HG03565 (cell line): ENCODE results near the gene MRPL20.

ENCODE experiments used
- ATAC-seq: cut with Tn5 transposase; IDR thresholded peaks from one replicate; pipeline ENCODE4 v1.9.1; 2021; ENCODE audit warnings: mild to moderate bottlenecking, moderate library complexity; ENCODE audit not compliant: unreplicated experiment

The MRPL20 gene

GRCh38 chr1:1366699-1367066 is 40.4 kb downstream of the MRPL20 start:
- ATAC-seq = no peak

GRCh38 chr1:1365875-1366698 is 41.0 kb downstream of the MRPL20 start:
- no peak for ATAC-seq

GRCh38 chr1:1364266-1364665 is 42.8 kb downstream of the MRPL20 start:
- ATAC-seq = no peak

GRCh38 chr1:1361982-1362423 is 45.1 kb downstream of the MRPL20 start:
- ATAC-seq = no peak

GRCh38 chr1:1361233-1361981 is 45.7 kb downstream of the MRPL20 start:
- ATAC-seq = no peak

- no peak for ATAC-seq
Measured at GRCh38 chr1:1360506-1361169, 46.5 kb downstream of the MRPL20 start.

GRCh38 chr1:1359664-1360468 is 47.2 kb downstream of the MRPL20 start:
- no peak for ATAC-seq

GRCh38 chr1:1359308-1359663 is 47.8 kb downstream of the MRPL20 start:
- ATAC-seq = no peak

GRCh38 chr1:1358433-1359271 is 48.4 kb downstream of the MRPL20 start, which contains the start of gene MXRA8:
TSS of gene MXRA8 (minus strand) at chr1:1358555. CDS start at chr1:1358504, 51 bp downstream.
- no peak for ATAC-seq

GRCh38 chr1:1357871-1358432 is 49.1 kb downstream of the MRPL20 start:
- ATAC-seq = no peak

GRCh38 chr1:1356796-1357401 is 50.2 kb downstream of the MRPL20 start:
- no peak for ATAC-seq

GRCh38 chr1:1356166-1356795 is 50.8 kb downstream of the MRPL20 start:
- no peak for ATAC-seq

- ATAC-seq = no peak
Measured at GRCh38 chr1:1355416-1355815, 51.7 kb downstream of the MRPL20 start.

- no peak for ATAC-seq
Measured at GRCh38 chr1:1354271-1355247, 52.5 kb downstream of the MRPL20 start.

GRCh38 chr1:1353389-1354151 is 53.5 kb downstream of the MRPL20 start:
- ATAC-seq = no peak

GRCh38 chr1:1352786-1353388 is 54.2 kb downstream of the MRPL20 start:
- no peak for ATAC-seq
